Liver (tissue), 3 donors: ENCODE measurements around the gene VPS35.

ENCODE experiments used
- RXRA ChIP-seq, 2 donors: IDR thresholded peaks; 2 replicates each; pipeline ENCODE4 v1.6.1; 2017 to 2018; ENCODE audit warnings: antibody characterized with exemption in 2 of 2, mild to moderate bottlenecking in 1 of 2
- TF ChIP-seq, protein P1 (sequence below): fragments of 150-350 bp; IDR thresholded peaks from 2 replicates; pipeline ENCODE4 v1.5.1; 2017; ENCODE audit warnings: improper control_type of control experiment, low read depth, low read length; ENCODE audit not compliant: missing input control
- TF ChIP-seq, protein P2 (sequence below): IDR thresholded peaks from 2 replicates; pipeline ENCODE4 v1.6.1; 2016; ENCODE audit warnings: antibody characterized with exemption, mild to moderate bottlenecking
- donor health status: healthy.
- donor health status: healthy.

- TF ChIP-seq, protein P1, sequence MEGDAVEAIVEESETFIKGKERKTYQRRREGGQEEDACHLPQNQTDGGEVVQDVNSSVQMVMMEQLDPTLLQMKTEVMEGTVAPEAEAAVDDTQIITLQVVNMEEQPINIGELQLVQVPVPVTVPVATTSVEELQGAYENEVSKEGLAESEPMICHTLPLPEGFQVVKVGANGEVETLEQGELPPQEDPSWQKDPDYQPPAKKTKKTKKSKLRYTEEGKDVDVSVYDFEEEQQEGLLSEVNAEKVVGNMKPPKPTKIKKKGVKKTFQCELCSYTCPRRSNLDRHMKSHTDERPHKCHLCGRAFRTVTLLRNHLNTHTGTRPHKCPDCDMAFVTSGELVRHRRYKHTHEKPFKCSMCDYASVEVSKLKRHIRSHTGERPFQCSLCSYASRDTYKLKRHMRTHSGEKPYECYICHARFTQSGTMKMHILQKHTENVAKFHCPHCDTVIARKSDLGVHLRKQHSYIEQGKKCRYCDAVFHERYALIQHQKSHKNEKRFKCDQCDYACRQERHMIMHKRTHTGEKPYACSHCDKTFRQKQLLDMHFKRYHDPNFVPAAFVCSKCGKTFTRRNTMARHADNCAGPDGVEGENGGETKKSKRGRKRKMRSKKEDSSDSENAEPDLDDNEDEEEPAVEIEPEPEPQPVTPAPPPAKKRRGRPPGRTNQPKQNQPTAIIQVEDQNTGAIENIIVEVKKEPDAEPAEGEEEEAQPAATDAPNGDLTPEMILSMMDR: peak; percentile 54
- TF ChIP-seq RXRA (IDR thresholded peaks at IDR 0.05): no peak
- TF ChIP-seq, protein P2, sequence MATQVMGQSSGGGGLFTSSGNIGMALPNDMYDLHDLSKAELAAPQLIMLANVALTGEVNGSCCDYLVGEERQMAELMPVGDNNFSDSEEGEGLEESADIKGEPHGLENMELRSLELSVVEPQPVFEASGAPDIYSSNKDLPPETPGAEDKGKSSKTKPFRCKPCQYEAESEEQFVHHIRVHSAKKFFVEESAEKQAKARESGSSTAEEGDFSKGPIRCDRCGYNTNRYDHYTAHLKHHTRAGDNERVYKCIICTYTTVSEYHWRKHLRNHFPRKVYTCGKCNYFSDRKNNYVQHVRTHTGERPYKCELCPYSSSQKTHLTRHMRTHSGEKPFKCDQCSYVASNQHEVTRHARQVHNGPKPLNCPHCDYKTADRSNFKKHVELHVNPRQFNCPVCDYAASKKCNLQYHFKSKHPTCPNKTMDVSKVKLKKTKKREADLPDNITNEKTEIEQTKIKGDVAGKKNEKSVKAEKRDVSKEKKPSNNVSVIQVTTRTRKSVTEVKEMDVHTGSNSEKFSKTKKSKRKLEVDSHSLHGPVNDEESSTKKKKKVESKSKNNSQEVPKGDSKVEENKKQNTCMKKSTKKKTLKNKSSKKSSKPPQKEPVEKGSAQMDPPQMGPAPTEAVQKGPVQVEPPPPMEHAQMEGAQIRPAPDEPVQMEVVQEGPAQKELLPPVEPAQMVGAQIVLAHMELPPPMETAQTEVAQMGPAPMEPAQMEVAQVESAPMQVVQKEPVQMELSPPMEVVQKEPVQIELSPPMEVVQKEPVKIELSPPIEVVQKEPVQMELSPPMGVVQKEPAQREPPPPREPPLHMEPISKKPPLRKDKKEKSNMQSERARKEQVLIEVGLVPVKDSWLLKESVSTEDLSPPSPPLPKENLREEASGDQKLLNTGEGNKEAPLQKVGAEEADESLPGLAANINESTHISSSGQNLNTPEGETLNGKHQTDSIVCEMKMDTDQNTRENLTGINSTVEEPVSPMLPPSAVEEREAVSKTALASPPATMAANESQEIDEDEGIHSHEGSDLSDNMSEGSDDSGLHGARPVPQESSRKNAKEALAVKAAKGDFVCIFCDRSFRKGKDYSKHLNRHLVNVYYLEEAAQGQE: no peak
Observed at GRCh38 chr16:46607529-46607928, 81.4 kb downstream of the VPS35 start.
